ENCODE data around the gene TDRD15.

GRCh38 chr2:21183726-21184125 lies 60.0 kb downstream of the TDRD15 start:
- no peak for TF ChIP-seq EZH2 (IDR thresholded peaks at IDR 0.05; ENCODE audit: low read depth)
- TF ChIP-seq, protein P1, sequence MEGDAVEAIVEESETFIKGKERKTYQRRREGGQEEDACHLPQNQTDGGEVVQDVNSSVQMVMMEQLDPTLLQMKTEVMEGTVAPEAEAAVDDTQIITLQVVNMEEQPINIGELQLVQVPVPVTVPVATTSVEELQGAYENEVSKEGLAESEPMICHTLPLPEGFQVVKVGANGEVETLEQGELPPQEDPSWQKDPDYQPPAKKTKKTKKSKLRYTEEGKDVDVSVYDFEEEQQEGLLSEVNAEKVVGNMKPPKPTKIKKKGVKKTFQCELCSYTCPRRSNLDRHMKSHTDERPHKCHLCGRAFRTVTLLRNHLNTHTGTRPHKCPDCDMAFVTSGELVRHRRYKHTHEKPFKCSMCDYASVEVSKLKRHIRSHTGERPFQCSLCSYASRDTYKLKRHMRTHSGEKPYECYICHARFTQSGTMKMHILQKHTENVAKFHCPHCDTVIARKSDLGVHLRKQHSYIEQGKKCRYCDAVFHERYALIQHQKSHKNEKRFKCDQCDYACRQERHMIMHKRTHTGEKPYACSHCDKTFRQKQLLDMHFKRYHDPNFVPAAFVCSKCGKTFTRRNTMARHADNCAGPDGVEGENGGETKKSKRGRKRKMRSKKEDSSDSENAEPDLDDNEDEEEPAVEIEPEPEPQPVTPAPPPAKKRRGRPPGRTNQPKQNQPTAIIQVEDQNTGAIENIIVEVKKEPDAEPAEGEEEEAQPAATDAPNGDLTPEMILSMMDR (conservative IDR thresholded peaks at IDR 0.05) = no peak
